Hippocampal formation (tissue), 2 donors: Measurements from ENCODE around the gene DEFB121.

Experiments used
- DNase-seq, 2 donors: peaks; one replicate each; lab custom pipeline; 2025; lab: John Stamatoyannopoulos, UW

The DEFB121 gene

GRCh38 chr20:31363295-31363694, 42.7 kb downstream of the DEFB121 start:
- DNase-seq, result no peak

- no peak for DNase-seq
These were observed 50.0 kb downstream of the DEFB121 start for GRCh38 chr20:31355981-31356380.
